DLD1 (cell line): ENCODE data around the gene UNC93B1.
"Not testable (repeated sequence)": the region's sequence is repeated elsewhere in the genome, so short reads cannot be mapped to it uniquely, and the experiment has no call there.

Experiments used
- in situ Hi-C: cut with HindIII; loops from 2 replicates; pipeline ENCODE4 v1.10.0; 2017; ENCODE audit warnings: low sequenced_read_pairs

Gene UNC93B1

DNA sequence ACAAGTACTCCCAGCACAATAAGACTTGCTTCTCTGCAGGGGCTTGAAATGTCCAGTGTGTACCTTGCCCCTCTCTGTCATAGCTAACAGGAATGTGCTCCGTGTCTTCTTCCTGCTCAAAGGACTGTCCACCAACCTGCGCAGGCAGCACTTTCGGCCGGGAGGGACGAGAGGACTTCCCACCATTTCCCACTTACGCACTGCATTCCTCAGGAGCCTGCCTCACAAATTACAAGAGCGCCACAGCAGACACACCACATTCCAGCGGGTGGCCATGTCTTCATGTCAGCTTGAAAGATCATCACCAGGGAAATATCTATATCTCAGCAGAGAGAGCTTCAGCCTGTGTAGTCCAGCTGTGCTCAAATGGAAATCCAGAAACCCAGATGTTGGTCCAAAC, 53.2 kb downstream of the UNC93B1 start:
- in situ Hi-C loops: not testable (repeated sequence)

GRCh38 chr11:67947785-67948184, 56.1 kb downstream of the UNC93B1 start:
- in situ Hi-C loops: not testable (repeated sequence)

DNA sequence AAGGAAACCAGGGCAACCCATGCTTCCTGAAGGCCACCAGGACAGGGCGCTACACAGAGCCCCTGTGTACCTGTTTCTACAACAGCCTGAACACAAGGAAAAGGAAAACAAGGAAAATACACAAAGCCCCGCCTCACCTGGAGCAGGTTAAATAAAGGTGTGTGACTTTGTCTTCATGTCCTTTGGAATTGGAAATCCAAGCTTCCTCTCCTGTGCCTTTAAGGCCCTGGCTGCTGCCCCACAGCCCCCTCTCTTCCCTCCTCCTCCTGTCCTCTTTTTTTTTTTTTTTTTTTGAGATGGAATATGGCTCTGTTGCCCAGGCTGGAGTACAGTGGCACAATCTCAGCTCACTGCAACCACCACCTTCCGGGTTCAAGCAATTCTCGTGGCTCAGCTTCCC, 57.5 kb downstream of the UNC93B1 start:
- in situ Hi-C loops: not testable (repeated sequence)

DNA sequence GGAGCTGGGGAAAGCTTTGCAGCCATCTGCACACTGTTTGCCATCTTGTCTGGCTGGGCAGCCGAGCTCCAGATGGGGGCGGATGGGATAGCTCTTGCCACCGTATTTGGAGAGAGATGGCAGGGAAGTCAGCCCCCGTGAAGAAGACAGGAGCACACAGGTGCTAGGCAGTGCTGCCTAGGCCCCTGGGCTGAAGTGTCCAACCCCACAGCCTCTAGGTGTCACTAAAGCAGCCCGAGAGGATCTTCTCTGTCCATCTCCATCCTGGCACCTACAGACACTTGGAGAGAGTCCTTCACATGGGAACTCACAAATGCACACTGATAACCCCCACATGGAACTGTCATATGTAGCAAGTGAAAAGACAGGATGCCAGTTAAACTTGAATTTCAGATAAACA, 60.5 kb downstream of the UNC93B1 start:
- in situ Hi-C loops: not testable (repeated sequence)
